Panc1 (cell line): ENCODE results near the gene GPC3.

Source experiments
- POLR2AphosphoS5 ChIP-seq: IDR thresholded peaks from 2 replicates; pipeline ENCODE4 v1.6.1; 2012; ENCODE audit warnings: mild to moderate bottlenecking, low read depth, low read length, moderate library complexity
- REST ChIP-seq, 2 experiments: IDR thresholded peaks; 2 replicates each; pipeline ENCODE4 v1.6.1; 2011 to 2012; ENCODE audit warnings: low read depth in 2 of 2, control low read depth in 1 of 2, low read length in 1 of 2, mild to moderate bottlenecking in 1 of 2, moderate library complexity in 1 of 2; ENCODE audit not compliant: insufficient read depth in 1 of 2
- SIN3A ChIP-seq: IDR thresholded peaks from 2 replicates; pipeline ENCODE4 v1.6.1; 2012; ENCODE audit warnings: low read depth, mild to moderate bottlenecking, low read length, moderate library complexity, borderline replicate concordance; ENCODE audit not compliant: insufficient read depth
- TCF7L2 ChIP-seq: IDR thresholded peaks from 2 replicates; pipeline ENCODE4 v1.6.1; 2011; ENCODE audit warnings: mild to moderate bottlenecking, low read depth, low read length, inconsistent platforms
- TF ChIP-seq, protein P1 (sequence below): fragments of 450-650 bp; IDR thresholded peaks from 2 replicates; pipeline ENCODE4 v1.5.1; 2017; ENCODE audit warnings: mild to moderate bottlenecking

GRCh38 chrX:133943507-133943906 lies 41.9 kb downstream of the GPC3 start:
- TF ChIP-seq, protein P1, sequence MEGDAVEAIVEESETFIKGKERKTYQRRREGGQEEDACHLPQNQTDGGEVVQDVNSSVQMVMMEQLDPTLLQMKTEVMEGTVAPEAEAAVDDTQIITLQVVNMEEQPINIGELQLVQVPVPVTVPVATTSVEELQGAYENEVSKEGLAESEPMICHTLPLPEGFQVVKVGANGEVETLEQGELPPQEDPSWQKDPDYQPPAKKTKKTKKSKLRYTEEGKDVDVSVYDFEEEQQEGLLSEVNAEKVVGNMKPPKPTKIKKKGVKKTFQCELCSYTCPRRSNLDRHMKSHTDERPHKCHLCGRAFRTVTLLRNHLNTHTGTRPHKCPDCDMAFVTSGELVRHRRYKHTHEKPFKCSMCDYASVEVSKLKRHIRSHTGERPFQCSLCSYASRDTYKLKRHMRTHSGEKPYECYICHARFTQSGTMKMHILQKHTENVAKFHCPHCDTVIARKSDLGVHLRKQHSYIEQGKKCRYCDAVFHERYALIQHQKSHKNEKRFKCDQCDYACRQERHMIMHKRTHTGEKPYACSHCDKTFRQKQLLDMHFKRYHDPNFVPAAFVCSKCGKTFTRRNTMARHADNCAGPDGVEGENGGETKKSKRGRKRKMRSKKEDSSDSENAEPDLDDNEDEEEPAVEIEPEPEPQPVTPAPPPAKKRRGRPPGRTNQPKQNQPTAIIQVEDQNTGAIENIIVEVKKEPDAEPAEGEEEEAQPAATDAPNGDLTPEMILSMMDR, result no peak
- TF ChIP-seq POLR2AphosphoS5 (no peak), TCF7L2 (no peak), REST (IDR thresholded peaks at IDR 0.05; ENCODE audit: insufficient read depth in 1 of 2, low read depth in 2 of 2, low read length in 1 of 2) (no peak), SIN3A (no peak)
